Hematopoietic multipotent progenitor cell treated with erythropoietin and hydrocortisone succinate and interleukin-3 and kit ligand, for 8 days (in vitro differentiated cells): ENCODE data around the gene BRME1.

ENCODE experiments used
- DNase-seq: peaks from one replicate; pipeline ENCODE4 v3.0.0-alpha.2; 2015

The BRME1 gene

GRCh38 chr19:13885826-13886365, 20.0 kb downstream of the BRME1 start:
- no peak for DNase-seq

GRCh38 chr19:13884726-13885591, 21.0 kb downstream of the BRME1 start:
- peak; percentile 53 for DNase-seq

GRCh38 chr19:13883516-13884064, 22.3 kb downstream of the BRME1 start:
- no peak for DNase-seq

- DNase-seq = no peak
Measured at GRCh38 chr19:13882836-13883235, 23.1 kb downstream of the BRME1 start.

GRCh38 chr19:13882419-13882795, 23.5 kb downstream of the BRME1 start:
- DNase-seq = no peak

GRCh38 chr19:13881692-13882418, 24.1 kb downstream of the BRME1 start:
- DNase-seq = no peak

GRCh38 chr19:13881251-13881691, 24.6 kb downstream of the BRME1 start:
- no peak for DNase-seq

GRCh38 chr19:13880059-13881043, 25.6 kb downstream of the BRME1 start:
- DNase-seq = peak; percentile 93

GRCh38 chr19:13877303-13877702, 28.6 kb downstream of the BRME1 start:
- DNase-seq = no peak

- no peak for DNase-seq
Measured at GRCh38 chr19:13876834-13877233, 29.1 kb downstream of the BRME1 start, which contains the start of gene NANOS3. TSS of gene NANOS3 (plus strand) at chr19:13877134. CDS start at chr19:13877249, 115 bp downstream.

GRCh38 chr19:13875824-13876223, 30.1 kb downstream of the BRME1 start:
- DNase-seq = no peak

- no peak for DNase-seq
Measured at GRCh38 chr19:13873834-13874515, 31.9 kb downstream of the BRME1 start.

GRCh38 chr19:13872695-13873389, 33.1 kb downstream of the BRME1 start:
- DNase-seq = peak; percentile 39

GRCh38 chr19:13872339-13872694, 33.6 kb downstream of the BRME1 start:
- no peak for DNase-seq

GRCh38 chr19:13870873-13871272, 35.0 kb downstream of the BRME1 start:
- DNase-seq = no peak

GRCh38 chr19:13869281-13869680, 36.6 kb downstream of the BRME1 start:
- DNase-seq = no peak

- no peak for DNase-seq
Measured at GRCh38 chr19:13868663-13869062, 37.3 kb downstream of the BRME1 start.

- no peak for DNase-seq
Measured at GRCh38 chr19:13866463-13867046, 39.4 kb downstream of the BRME1 start.

GRCh38 chr19:13865571-13866462, 40.1 kb downstream of the BRME1 start:
- no peak for DNase-seq
